Endothelial cell of umbilical vein (primary cell): ENCODE results near the gene CCR5AS.

Experiments used
- BruUV-seq: library from RNA; stranded (reverse); fragments of 400-500 nt; replicated peaks from 2 replicates; lab custom pipeline; 2021; lab: Mats Ljungman, UMichigan
- CTCF ChIA-PET: fragments of 300-600, 350-600 bp; sonication (Branson Sonifier 250); formaldehyde crosslinking; loops from one replicate; lab custom pipeline; 2021; ENCODE audit warnings: antibody characterized with exemption, inconsistent platforms; lab: Charles Lee
- POLR2A ChIA-PET: fragments of 300-600, 350-600 bp; sonication (Branson Sonifier 250); formaldehyde crosslinking; loops from one replicate; lab custom pipeline; 2021; ENCODE audit warnings: antibody characterized with exemption, inconsistent platforms; lab: Charles Lee
- DNase-seq: peaks from one replicate; pipeline ENCODE4 v3.0.0-alpha.2; 2011; ENCODE audit warnings: low read depth, low spot score
- FAIRE-seq: peaks from 2 replicates; lab custom pipeline; 2011; peaks lifted over from hg19 to GRCh38; lab: Jason Lieb, UNC
- H2AFZ ChIP-seq: 2 replicates; pipeline ENCODE4 v1.6.0; 2012; ENCODE audit warnings: low read depth, low read length, control low read depth, inconsistent platforms
- H3K27ac ChIP-seq: 2 replicates; pipeline ENCODE4 v1.5.1; 2011; ENCODE audit warnings: low read depth, mild to moderate bottlenecking, control low read depth, low read length, moderate library complexity; ENCODE audit not compliant: insufficient read depth
- H3K27me3 ChIP-seq, 2 experiments: 2 replicates each; pipeline versions ENCODE4 v1.6.0 to v1.6.1; 2011; ENCODE audit warnings: low read length in 2 of 2, mixed read lengths in 1 of 2; ENCODE audit not compliant: control insufficient read depth in 2 of 2, insufficient read depth in 2 of 2
- H3K36me3 ChIP-seq, 2 experiments: 2 replicates in 1 of 2; 3 replicates in 1 of 2; pipeline ENCODE4 v1.5.1; 2011; ENCODE audit warnings: low read length in 2 of 2, mild to moderate bottlenecking in 1 of 2, moderate library complexity in 1 of 2; ENCODE audit not compliant: control insufficient read depth in 2 of 2, insufficient read depth in 2 of 2; ENCODE audit errors: extremely low read depth in 1 of 2
- H3K4me1 ChIP-seq: 3 replicates; pipeline ENCODE4 v1.5.1; 2011; ENCODE audit warnings: mild to moderate bottlenecking, low read length; ENCODE audit not compliant: control insufficient read depth, insufficient read depth; ENCODE audit errors: extremely low read depth
- H3K4me2 ChIP-seq: 2 replicates; pipeline ENCODE4 v1.6.1; 2011; ENCODE audit warnings: low read length, control low read depth, mixed read lengths; ENCODE audit not compliant: insufficient read depth
- H3K4me3 ChIP-seq, 3 experiments: fragments of 200-600 bp in 1 of 3; sonication (generic), shearing (Covaris generic) in 1 of 3; replicated peaks in 1 of 3; 2 replicates each; pipeline ENCODE4 v1.5.1; 2011 to 2016; ENCODE audit warnings: control low read depth in 3 of 3, low read length in 3 of 3, mild to moderate bottlenecking in 2 of 3, inconsistent platforms in 1 of 3, low read depth in 1 of 3, moderate library complexity in 1 of 3; ENCODE audit not compliant: insufficient read depth in 1 of 3
- H3K79me2 ChIP-seq: 2 replicates; pipeline ENCODE4 v1.6.0; 2012; ENCODE audit warnings: low read length, inconsistent platforms; ENCODE audit not compliant: control insufficient read depth, insufficient read depth
- H3K9ac ChIP-seq: replicated peaks from 2 replicates; pipeline ENCODE3; 2011; ENCODE audit warnings: low read length, control low read depth; ENCODE audit not compliant: insufficient read depth; ENCODE audit errors: extremely low read depth
- H3K9me1 ChIP-seq: replicated peaks from 3 replicates; pipeline ENCODE4 v1.6.0; 2011; ENCODE audit warnings: mild to moderate bottlenecking, low read length; ENCODE audit not compliant: control insufficient read depth, insufficient read depth; ENCODE audit errors: extremely low read depth
- H3K9me3 ChIP-seq: replicated peaks from 2 replicates; pipeline ENCODE4 v1.5.1; 2012; ENCODE audit warnings: low read length, inconsistent platforms; ENCODE audit not compliant: control insufficient read depth, insufficient read depth
- H4K20me1 ChIP-seq: replicated peaks from 2 replicates; pipeline ENCODE3; 2011; ENCODE audit warnings: mild to moderate bottlenecking, low read length; ENCODE audit not compliant: control insufficient read depth, insufficient read depth; ENCODE audit errors: extremely low read depth
- EZH2 ChIP-seq: IDR thresholded peaks from 2 replicates; pipeline ENCODE4 v1.6.1; 2012; ENCODE audit warnings: borderline replicate concordance, low read depth, mild to moderate bottlenecking, moderate library complexity, low read length, inconsistent platforms; ENCODE audit not compliant: severe bottlenecking
- FOS ChIP-seq: IDR thresholded peaks from 2 replicates; pipeline ENCODE4 v1.6.1; 2011; ENCODE audit warnings: mild to moderate bottlenecking, low read length, moderate library complexity, borderline replicate concordance; ENCODE audit not compliant: insufficient read depth
- JUN ChIP-seq: IDR thresholded peaks from 2 replicates; pipeline ENCODE4 v1.6.1; 2011; ENCODE audit warnings: borderline replicate concordance, low read depth; ENCODE audit not compliant: insufficient read length, insufficient read depth
- MAX ChIP-seq: IDR thresholded peaks from 2 replicates; pipeline ENCODE4 v1.6.1; 2011; ENCODE audit not compliant: insufficient read depth, insufficient read length
- MYC ChIP-seq: IDR thresholded peaks from one replicate; pipeline ENCODE4 v1.6.1; 2011; ENCODE audit warnings: mild to moderate bottlenecking, low read depth, low read length
- POLR2A ChIP-seq: IDR thresholded peaks from 2 replicates; pipeline ENCODE4 v1.6.1; 2012; ENCODE audit warnings: low read depth, mild to moderate bottlenecking, control low read depth, low read length
- POLR2AphosphoS5 ChIP-seq: IDR thresholded peaks from 2 replicates; pipeline ENCODE4 v1.6.1; 2012; ENCODE audit warnings: low read depth, mild to moderate bottlenecking, control low read depth, low read length, moderate library complexity; ENCODE audit not compliant: insufficient read depth
- dilution Hi-C: fragments of 300-500 bp; cut with MboI; formaldehyde crosslinking; loops from one replicate; pipeline ENCODE4 v1.15.0; 2019; ENCODE audit warnings: low sequenced_read_pairs; ENCODE audit not compliant: extremely low pct_ligation_motif_present
- intact Hi-C: fragments of 100-400 bp; cut with micrococcal nuclease; formaldehyde crosslinking; loops from one replicate; pipeline ENCODE4 v1.10.0; 2022
- TF ChIP-seq, protein P1 (sequence below), 2 donors: IDR thresholded peaks; 1 replicate in 1 of 2; 2 replicates in 1 of 2; pipeline ENCODE4 v1.5.1; 2011; ENCODE audit warnings: low read length in 2 of 2, mild to moderate bottlenecking in 2 of 2, moderate library complexity in 2 of 2, control low read depth in 1 of 2, inconsistent platforms in 1 of 2, low read depth in 1 of 2; ENCODE audit not compliant: insufficient read depth in 1 of 2; ENCODE audit errors: extremely low read depth in 1 of 2

Gene CCR5AS

GRCh38 chr3:46408853-46409252 lies 2.0 kb upstream of the CCR5AS start:
- CTCF ChIA-PET = interaction anchor here (1.0 to 6.8 kb wide), 3 partner anchors 19 to 33 kb away, joined by 3 to 50 read pairs (median 5); no protein-coding TSS in a partner anchor
- H3K27ac ChIP-seq = no peak overlapping the region
- FAIRE-seq (no peak), DNase-seq (no peak)
- H3K27me3 ChIP-seq = no peaks in the 10 kb centered on the region
- TF ChIP-seq MYC (no peak), EZH2 (no peak), POLR2AphosphoS5 (no peak), FOS (no peak)
- no peak overlapping the region for H3K9ac ChIP-seq
- no peak overlapping the region for H2AFZ ChIP-seq
- no peaks in the 10 kb centered on the region for H3K9me3 ChIP-seq
- no peaks in the 10 kb centered on the region for H3K79me2 ChIP-seq
- dilution Hi-C loops = no loop called here
- H3K4me1 ChIP-seq = peaks cover 59% of the 10 kb centered on the region
- no peak overlapping the region for H3K4me3 ChIP-seq
- intact Hi-C loops = no loop called here
- BruUV-seq = no TSS peak
- POLR2A ChIA-PET = interaction anchor here (0.6 kb wide), 1 partner anchor 147 kb away, joined by 3 read pairs; no protein-coding TSS in a partner anchor
- no peaks in the 10 kb centered on the region for H3K9me1 ChIP-seq
- no peaks in the 10 kb centered on the region for H3K36me3 ChIP-seq
- H3K4me2 ChIP-seq = peak overlapping the region; percentile 93
- no peaks in the 10 kb centered on the region for H4K20me1 ChIP-seq

DNA sequence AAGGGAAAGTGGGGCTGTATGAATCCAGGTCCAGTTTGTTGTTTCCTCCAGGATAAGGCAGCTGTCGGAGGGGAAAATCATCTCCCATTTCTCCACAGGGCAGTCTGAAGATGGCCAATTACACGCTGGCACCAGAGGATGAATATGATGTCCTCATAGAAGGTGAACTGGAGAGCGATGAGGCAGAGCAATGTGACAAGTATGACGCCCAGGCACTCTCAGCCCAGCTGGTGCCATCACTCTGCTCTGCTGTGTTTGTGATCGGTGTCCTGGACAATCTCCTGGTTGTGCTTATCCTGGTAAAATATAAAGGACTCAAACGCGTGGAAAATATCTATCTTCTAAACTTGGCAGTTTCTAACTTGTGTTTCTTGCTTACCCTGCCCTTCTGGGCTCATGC lies 1.1 kb upstream of the CCR5AS start:
- no TSS peak for BruUV-seq
- FAIRE-seq = no peak
- peak overlapping the region; percentile 89 for H2AFZ ChIP-seq
- H3K36me3 ChIP-seq = no peaks in the 10 kb centered on the region
- no peaks in the 10 kb centered on the region for H3K9me1 ChIP-seq
- peak; percentile 40 for DNase-seq
- peak overlapping the region; percentile 93 for H3K4me2 ChIP-seq
- H3K4me1 ChIP-seq = peaks cover 50% of the 10 kb centered on the region
- intact Hi-C loops = loop anchor here (1.0 kb wide), 1 partner anchor 22 kb away; no protein-coding TSS in a partner anchor
- no peaks in the 10 kb centered on the region for H3K79me2 ChIP-seq
- dilution Hi-C loops = no loop called here
- H3K27ac ChIP-seq = peak overlapping the region; percentile 63
- no peaks in the 10 kb centered on the region for H3K9me3 ChIP-seq
- H4K20me1 ChIP-seq = no peaks in the 10 kb centered on the region
- TF ChIP-seq JUN = no peak
- no peak for TF ChIP-seq MAX
- no peak for TF ChIP-seq FOS
- TF ChIP-seq, protein P1, sequence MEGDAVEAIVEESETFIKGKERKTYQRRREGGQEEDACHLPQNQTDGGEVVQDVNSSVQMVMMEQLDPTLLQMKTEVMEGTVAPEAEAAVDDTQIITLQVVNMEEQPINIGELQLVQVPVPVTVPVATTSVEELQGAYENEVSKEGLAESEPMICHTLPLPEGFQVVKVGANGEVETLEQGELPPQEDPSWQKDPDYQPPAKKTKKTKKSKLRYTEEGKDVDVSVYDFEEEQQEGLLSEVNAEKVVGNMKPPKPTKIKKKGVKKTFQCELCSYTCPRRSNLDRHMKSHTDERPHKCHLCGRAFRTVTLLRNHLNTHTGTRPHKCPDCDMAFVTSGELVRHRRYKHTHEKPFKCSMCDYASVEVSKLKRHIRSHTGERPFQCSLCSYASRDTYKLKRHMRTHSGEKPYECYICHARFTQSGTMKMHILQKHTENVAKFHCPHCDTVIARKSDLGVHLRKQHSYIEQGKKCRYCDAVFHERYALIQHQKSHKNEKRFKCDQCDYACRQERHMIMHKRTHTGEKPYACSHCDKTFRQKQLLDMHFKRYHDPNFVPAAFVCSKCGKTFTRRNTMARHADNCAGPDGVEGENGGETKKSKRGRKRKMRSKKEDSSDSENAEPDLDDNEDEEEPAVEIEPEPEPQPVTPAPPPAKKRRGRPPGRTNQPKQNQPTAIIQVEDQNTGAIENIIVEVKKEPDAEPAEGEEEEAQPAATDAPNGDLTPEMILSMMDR (IDR thresholded peaks at IDR 0.05; ENCODE audit: extremely low read depth in 1 of 2, insufficient read depth in 1 of 2, low read depth in 1 of 2, low read length in 2 of 2) = no peak
- TF ChIP-seq POLR2A = no peak
- H3K4me3 ChIP-seq = peak overlapping the region in 2 of 3 experiments; percentile 19 to 67
- peak overlapping the region; percentile 77 for H3K9ac ChIP-seq
- ChIA-PET POLR2A (no interaction called here), CTCF (interaction anchor here (0.5 to 6.8 kb wide), 7 partner anchors 10 to 1923 kb away, joined by 3 to 50 read pairs (median 5); no protein-coding TSS in a partner anchor)
- no peaks in the 10 kb centered on the region for H3K27me3 ChIP-seq
